Left lung (tissue), 10 donors: ENCODE data around the gene PHF1. TPM values are rescaled to one million over a fixed set of nuclear protein-coding genes. Genes with fewer than 3 reads are reported as not detected.

Experiments used
- ATAC-seq: fragments of 200-7000 bp; cut with Tn5 transposase; one replicate; pipeline ENCODE4 v1.9.1; 2020; ENCODE audit warnings: moderate library complexity
- DNase-seq, 4 donors: peaks; one replicate each; pipeline ENCODE4 v3.0.0-alpha.2; 2013 to 2020
- H3K27ac ChIP-seq, 2 donors: fragments of 200-600 bp; sonication (generic) in 1 of 2; one replicate each; pipeline versions ENCODE4 v1.5.0 to v1.8.0; 2020 to 2021
- H3K27me3 ChIP-seq, 2 donors: fragments of 200-600 bp; sonication (generic) in 1 of 2; one replicate each; pipeline versions ENCODE4 v1.5.0 to v1.8.0; 2020 to 2021
- H3K36me3 ChIP-seq, 2 donors: fragments of 200-600 bp; sonication (generic) in 1 of 2; one replicate each; pipeline versions ENCODE4 v1.5.0 to v1.8.0; 2020 to 2021
- H3K4me1 ChIP-seq, 2 donors: fragments of 200-600 bp; one replicate each; pipeline ENCODE4 v1.8.0; 2021
- H3K4me3 ChIP-seq, 2 donors: fragments of 200-600 bp; sonication (generic) in 1 of 2; one replicate each; pipeline versions ENCODE4 v1.5.0 to v1.8.0; 2020 to 2021; ENCODE audit warnings: mild to moderate bottlenecking in 1 of 2
- H3K9me3 ChIP-seq, 2 donors: fragments of 200-600 bp; sonication (generic) in 1 of 2; one replicate each; pipeline versions ENCODE4 v1.5.0 to v1.8.0; 2020 to 2021
- CTCF ChIP-seq, 2 donors: fragments of 200-600 bp; sonication (generic) in 1 of 2; IDR thresholded peaks; one replicate each; pipeline versions ENCODE4 v1.5.0 to v1.8.0; 2021; ENCODE audit warnings: antibody characterized with exemption in 2 of 2
- intact Hi-C, 2 donors: fragments of 100-400 bp; cut with DNase I; formaldehyde crosslinking; loops; one replicate each; pipeline versions ENCODE4 v1.11.2 to v1.14.2; 2022
- polyA plus RNA-seq, 6 donors: library from polyadenylated mRNA; unstranded; fragments of 120-200 nt; gene quantifications; one replicate each; pipeline ENCODE4 v1.2.1, GENCODE V29; 2013; ENCODE audit not compliant: insufficient read length in 6 of 6
- total RNA-seq, 2 donors: library from RNA; stranded (reverse); fragmentation: NEBNext Ultra II Directional; extraction: Animal tissue kit (Norgen Biotek cat#: 25700); gene quantifications; one replicate each; pipeline ENCODE4 v1.2.1, GENCODE V29; 2021
- donor health status: DM: no; HTN: yes; CAD: no.
- donor health status: DM: no; HTN: no; CAD: no.

PHF1 gene
- total and polyA plus RNA-seq, 8 donors = 43.4 to 91.9 (median 68.4) TPM

DNA sequence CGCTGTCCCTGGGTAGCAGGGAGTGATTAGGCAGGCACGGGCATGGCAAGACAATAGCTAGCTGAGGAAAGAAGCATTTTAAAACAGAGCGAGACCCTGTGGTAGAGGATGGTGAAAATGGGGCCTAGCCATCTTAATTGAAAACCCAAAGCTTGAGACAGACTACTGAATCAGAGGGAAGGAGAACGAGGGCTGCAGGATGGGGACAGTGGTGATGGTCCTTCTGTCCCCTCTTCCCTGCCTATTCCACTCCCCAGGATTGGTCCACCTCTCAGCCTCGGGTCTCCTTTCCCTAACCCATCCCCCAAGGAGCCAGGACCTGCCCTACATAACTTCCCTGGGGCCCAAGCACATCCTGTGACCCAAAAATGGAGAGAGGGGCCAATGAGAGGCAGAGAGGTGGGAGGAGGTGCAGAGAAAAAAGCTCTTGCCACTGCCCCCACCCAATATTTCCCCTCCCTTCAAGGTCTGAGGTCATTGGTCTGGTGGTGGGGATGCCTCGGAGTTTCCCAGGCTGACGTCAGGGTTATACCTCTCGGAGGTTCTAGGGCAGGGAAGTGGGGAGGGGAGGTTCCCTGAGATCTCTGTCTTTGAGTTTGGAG lies 8.0 kb downstream of the PHF1 start:
- Histone ChIP-seq H3K27ac (peak overlapping the region; percentile 91 to 93), H3K27me3 (no peaks in the 10 kb centered on the region), H3K4me1 (peaks cover 13 to 40% of the 10 kb centered on the region in 2 donors), H3K4me3 (peak overlapping the region; percentile 16 to 77), H3K9me3 (no peaks in the 10 kb centered on the region), H3K36me3 (peaks cover 0 to 24% of the 10 kb centered on the region in 2 donors)
- no peak for DNase-seq
- intact Hi-C loops = loop anchor here in 1 of 2 donors (10.0 kb wide), 1 partner anchor 104 kb away; the partner anchor contains the start of genes TAPBP and ZBTB22
- no peak for ATAC-seq
- TF ChIP-seq CTCF (IDR thresholded peaks at IDR 0.05) = no peak

DNA sequence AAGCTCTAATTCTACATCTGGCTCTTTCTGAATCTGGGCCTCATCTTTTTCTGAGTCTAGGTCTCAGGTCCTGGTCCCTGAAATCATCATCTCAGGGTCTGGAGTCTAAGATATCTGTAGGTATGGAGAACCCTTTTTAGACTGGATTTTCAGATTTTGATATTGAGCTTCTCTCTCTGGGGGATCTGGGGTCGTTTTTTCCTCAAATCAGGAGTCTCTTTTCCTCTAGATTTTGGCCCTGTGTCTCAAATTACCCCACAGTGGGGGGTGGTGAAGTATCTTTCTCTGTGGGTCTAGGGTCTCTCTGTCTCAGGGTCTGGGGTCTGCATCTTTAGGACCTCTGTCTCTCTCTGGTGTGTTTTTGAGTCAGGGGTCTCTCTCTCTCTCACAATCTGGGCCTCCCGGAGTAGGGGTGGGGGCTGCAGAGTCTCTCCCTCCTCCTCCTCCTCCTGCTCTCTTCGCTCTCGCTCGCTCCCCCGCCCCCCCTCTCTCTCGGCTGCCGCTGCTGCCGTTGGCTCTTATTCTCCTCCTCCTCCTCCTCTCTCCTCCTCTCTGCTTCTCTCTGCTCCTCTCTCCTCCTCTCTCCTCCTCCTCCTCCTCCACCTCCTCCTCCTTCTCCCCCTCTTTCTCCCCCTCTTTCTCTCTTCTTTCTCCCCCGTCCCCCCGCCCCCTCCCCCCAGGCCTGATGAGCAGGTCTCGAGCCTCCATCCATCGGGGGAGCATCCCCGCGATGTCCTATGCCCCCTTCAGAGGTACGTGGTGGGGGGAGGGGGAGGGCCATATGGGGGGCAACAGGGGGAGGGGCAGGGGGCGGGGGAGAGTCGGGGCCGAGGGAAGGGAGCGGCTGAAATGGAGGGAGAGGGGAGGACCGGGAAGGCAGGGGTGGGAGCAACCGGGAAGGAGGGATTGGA lies 9.0 kb downstream of the PHF1 start, which contains the start of gene SYNGAP1:
Gene SYNGAP1, plus strand, starts transcription at position 486 of the 911 bp plus-strand sequence. Its CDS starts 200 bp downstream, at position 686.
- H3K36me3 ChIP-seq = peaks cover 0 to 13% of the 10 kb centered on the region in 2 donors
- H3K4me1 ChIP-seq = peaks cover 17 to 46% of the 10 kb centered on the region in 2 donors
- ATAC-seq = no peak
- no peaks in the 10 kb centered on the region for H3K9me3 ChIP-seq
- peak within 1 kb of the TSS in 1 of 2 donors; percentile 53 for H3K27ac ChIP-seq
- DNase-seq = peak in 2 of 4 donors; percentile 66 to 74
- TF ChIP-seq CTCF (IDR thresholded peaks at IDR 0.05) = no peak
- peak within 1 kb of the TSS in 1 of 2 donors; percentile 7 for H3K4me3 ChIP-seq
- no peaks in the 10 kb centered on the region for H3K27me3 ChIP-seq
- intact Hi-C loops = loop anchor here in 1 of 2 donors (10.0 kb wide), 1 partner anchor 105 kb away; the partner anchor contains the start of genes TAPBP and ZBTB22

GRCh38 chr6:33420491-33421343 lies 9.9 kb downstream of the PHF1 start:
- intact Hi-C loops = no loop called here
- DNase-seq (no peak), ATAC-seq (no peak)
- no peaks in the 10 kb centered on the region for H3K9me3 ChIP-seq
- no peak for TF ChIP-seq CTCF (IDR thresholded peaks at IDR 0.05)
- H3K27ac ChIP-seq = no peak overlapping the region
- H3K4me1 ChIP-seq = peaks cover 19 to 42% of the 10 kb centered on the region in 2 donors
- no peaks in the 10 kb centered on the region for H3K27me3 ChIP-seq
- H3K4me3 ChIP-seq = peak overlapping the region in 1 of 2 donors; percentile 7
- peaks cover 0 to 4% of the 10 kb centered on the region in 2 donors for H3K36me3 ChIP-seq

GRCh38 chr6:33421344-33421643 lies 10.5 kb downstream of the PHF1 start:
- H3K36me3 ChIP-seq = no peaks in the 10 kb centered on the region
- no peak for TF ChIP-seq CTCF (IDR thresholded peaks at IDR 0.05)
- H3K9me3 ChIP-seq = no peaks in the 10 kb centered on the region
- no peaks in the 10 kb centered on the region for H3K27me3 ChIP-seq
- no peak overlapping the region for H3K4me3 ChIP-seq
- no peak overlapping the region for H3K27ac ChIP-seq
- intact Hi-C loops = no loop called here
- DNase-seq (no peak), ATAC-seq (no peak)
- peaks cover 16 to 40% of the 10 kb centered on the region in 2 donors for H3K4me1 ChIP-seq
